HG03066 (cell line): ENCODE measurements around the gene UST.

ENCODE experiments used
- ATAC-seq: cut with Tn5 transposase; IDR thresholded peaks from one replicate; pipeline ENCODE4 v1.9.1; 2021; ENCODE audit warnings: low read depth; ENCODE audit not compliant: unreplicated experiment

Gene UST

GRCh38 chr6:148794797-148795196 lies 48.0 kb downstream of the UST start:
- ATAC-seq = no peak

- no peak for ATAC-seq
Measured at GRCh38 chr6:148795563-148795962, 48.7 kb downstream of the UST start.

DNA sequence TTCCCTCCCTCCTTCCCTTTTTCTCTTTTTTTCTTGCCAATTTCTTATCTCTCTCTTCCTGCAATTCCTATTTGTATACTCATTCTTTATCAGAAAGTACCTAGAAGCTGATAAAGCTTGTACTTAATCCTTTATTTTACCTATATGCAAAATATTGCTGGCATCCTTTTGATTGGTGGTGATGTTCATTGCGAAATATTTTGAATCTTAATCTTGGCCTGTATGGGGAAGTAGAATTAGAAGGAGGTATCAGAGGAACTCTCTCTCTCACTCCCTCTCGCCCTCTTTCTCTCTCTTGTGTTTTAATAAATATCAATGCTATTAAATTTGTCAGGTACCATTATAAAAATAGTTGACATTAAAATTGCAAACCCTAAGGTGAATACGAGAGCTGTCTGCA lies 52.8 kb downstream of the UST start:
- ATAC-seq = no peak

DNA sequence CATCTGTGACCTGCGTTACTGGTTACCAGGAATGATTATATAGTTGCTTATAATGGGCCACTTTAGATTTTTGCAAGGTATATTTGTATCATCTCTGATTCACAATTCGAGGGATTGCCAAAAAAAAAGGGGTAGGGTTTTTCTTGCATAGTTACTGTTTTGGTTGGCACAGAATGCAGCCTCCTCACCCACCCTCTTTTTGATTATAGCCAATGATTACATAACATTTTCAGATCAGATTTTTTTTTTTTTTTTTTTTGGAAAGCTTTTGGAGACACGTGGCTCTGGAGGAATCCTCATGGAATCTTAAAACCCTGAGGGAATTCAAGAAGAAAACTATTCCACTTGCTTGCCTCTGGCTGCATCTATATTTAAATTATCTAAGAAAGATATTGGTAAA lies 53.7 kb downstream of the UST start:
- ATAC-seq = no peak

DNA sequence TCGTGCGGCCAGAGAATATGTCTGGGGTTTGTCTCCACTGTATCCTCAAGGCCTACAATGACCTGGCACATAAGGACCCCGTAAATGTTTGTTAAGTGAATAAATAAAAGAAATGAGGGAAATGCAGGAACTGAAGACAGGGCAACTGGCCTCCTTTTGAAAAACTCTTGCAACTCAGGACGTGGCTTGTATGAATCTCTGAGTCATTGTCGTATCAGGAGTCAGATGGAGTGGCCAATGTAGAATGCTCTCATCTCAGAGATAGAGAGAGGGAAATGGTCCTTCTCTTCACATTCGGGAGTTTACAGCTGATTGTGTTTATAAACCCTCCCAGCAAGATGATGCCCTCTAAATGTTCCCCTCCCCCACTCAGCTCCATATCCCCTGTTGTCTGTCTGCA lies 57.1 kb downstream of the UST start:
- no peak for ATAC-seq

- no peak for ATAC-seq
Measured at GRCh38 chr6:148805777-148806176, 58.9 kb downstream of the UST start.

GRCh38 chr6:148807784-148808183 lies 61.0 kb downstream of the UST start:
- no peak for ATAC-seq

DNA sequence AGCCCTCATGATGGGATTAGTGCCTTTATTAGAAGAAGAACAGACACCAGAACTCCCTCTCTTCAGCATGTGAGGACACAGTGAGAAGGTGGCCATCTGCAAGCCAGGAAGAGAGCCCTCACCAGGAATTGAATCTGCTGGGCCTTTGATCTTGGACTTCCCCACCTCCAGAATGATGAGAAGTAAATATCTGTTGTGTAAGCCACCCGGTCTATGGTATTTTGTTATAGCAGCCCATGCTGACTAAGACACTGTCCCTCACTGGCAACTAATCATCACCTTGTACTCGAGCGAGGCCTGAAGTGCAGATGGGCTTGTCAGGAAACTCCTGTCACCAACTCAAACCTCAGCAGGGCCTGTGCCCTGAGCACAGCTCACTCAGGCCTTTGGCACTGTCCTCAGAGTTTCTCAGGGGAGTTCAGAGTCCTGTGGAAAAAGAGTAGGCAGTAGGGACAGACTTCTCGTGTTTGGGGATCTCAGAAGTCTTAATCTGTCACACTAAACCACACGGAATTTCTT lies 62.0 kb downstream of the UST start:
- no peak for ATAC-seq

GRCh38 chr6:148811459-148811858 lies 64.6 kb downstream of the UST start:
- no peak for ATAC-seq

DNA sequence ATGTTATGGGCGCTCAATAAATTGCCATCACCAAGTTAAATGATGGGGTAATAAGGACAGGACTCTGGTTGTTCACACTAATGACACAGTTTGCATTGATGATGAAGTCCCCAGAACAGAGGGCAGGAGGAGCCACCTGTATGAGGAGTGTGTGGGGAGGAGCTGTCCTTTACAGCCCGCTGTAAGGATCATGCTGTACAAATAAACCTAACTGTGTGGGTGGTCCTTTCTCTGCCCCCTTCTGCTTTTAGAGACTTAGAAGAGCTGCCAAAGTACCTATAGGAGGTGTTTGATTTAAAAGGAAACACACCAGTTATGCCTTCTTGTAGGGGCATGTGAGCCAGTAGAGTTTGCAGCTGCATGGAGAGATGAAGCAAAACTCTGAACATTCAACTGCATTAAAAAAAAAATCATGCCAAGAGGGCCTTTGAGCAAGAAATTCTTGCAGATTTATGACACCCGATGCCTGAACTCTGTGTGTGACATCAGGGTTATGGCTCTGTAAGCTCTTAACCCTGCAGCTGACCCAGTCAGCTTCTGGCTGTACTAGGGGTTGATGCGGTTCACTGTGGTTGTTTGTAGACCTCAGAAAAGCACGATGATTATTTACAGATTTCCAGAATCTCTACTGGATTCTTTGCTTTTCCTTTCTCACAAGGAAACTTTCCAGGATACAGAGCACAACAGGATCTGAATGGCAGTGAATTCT lies 67.4 kb downstream of the UST start:
- ATAC-seq = no peak

- ATAC-seq = no peak
Measured at GRCh38 chr6:148814869-148815268, 68.0 kb downstream of the UST start.

GRCh38 chr6:148816117-148816516 lies 69.3 kb downstream of the UST start:
- ATAC-seq = no peak

DNA sequence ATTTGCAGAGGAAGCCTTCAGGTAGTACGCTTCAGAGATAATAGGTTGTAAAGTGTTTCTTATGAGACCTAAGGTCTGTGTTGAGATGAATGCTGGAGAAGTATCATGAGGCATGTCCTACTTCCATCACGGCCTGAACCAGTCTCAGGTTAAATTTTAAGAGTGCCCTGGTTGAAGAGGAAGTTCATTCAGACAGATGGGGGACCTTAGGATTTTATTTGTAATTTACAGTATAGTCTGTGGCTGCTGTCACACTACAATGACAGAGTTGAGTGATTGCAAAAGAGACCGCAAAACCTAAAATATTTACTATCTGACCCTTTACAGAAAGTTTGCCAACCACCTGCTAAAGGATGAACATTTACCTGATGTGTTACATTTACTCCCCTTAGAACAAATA lies 70.9 kb downstream of the UST start:
- ATAC-seq = no peak

DNA sequence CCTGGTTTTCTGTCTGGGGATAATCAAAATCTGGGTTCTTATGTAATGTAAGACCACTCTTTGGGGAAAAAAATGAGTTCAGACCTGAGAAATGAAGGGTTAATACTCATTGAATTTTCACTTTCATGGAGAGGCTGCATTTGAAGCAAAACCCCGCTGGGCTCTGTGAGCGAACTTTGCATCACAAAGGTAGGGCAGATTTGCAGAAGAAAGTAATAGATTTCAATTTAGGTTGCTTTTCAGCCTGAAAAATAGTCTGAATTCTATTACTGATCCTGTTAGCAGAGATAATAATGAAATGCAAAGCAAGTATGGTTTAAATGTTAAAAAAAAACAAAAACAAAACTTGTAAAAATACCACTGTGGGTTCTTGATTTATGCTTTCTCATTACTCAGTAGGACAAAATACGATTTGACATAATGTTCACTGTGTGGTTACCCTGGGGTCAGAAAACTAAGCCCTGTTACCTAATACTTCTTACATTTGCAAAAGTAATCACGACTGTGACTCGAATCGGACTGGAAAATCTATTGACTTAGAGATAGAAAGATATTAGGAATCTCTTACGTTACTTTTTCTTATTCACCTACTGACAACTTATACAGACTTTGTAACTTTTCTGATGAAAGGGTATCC lies 72.2 kb downstream of the UST start:
- no peak for ATAC-seq

GRCh38 chr6:148819852-148820251 lies 73.0 kb downstream of the UST start:
- no peak for ATAC-seq

DNA sequence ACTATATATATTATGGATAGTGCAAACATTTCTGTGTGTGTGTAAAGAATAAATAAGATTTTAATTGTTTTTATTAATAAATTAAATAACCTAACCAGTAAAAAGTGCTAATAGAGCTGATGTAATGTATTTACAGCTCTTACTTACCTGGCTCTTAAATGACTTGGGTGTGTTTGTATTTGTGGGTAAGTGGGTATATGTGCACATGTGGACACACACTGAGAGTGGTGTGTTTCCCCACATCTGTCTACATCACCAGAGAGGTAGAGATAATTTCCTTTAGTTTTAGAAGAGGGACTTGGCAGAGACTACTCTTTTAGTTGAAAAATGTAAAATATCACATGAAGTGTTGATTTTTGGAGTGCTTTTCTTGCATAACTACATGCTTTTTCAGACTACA lies 76.0 kb downstream of the UST start:
- ATAC-seq = no peak

- ATAC-seq = no peak
Measured at GRCh38 chr6:148824291-148824690, 77.5 kb downstream of the UST start.

GRCh38 chr6:148824960-148825359 lies 78.1 kb downstream of the UST start:
- no peak for ATAC-seq

DNA sequence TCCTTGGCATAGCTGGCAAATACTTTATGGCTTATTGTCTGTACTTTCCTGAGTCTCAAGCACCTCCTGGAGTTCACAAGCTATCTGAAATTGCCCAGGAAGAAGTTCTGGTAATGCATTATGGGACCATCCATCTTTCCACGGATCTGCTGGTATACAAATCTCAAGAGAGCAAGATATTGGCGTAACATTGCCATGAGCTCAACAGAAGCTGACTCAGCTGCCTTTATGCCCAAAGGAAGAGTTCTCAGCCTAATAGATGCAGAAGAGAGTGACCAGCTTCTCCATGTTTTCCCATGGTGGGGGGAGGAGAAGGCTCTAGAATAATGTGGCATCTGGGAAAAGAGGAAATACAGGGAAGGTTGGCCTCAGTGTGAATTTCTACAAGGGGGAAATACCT lies 78.7 kb downstream of the UST start:
- ATAC-seq = no peak

- ATAC-seq = no peak
Measured at GRCh38 chr6:148827416-148828045, 80.7 kb downstream of the UST start.

- no peak for ATAC-seq
Measured at GRCh38 chr6:148828047-148828446, 81.2 kb downstream of the UST start.
